ENCODE measurements around the gene MEF2B.
A peak's percentile ranks its signal among the peaks of the same experiment; 100 is the strongest.

The MEF2B gene

GRCh38 chr19:19133985-19134384 is 36.1 kb downstream of the MEF2B start:
- H3K9ac ChIP-seq (ENCODE audit: low read depth in 1 of 2, low read length in 2 of 2), result no peak overlapping the region
- H3K27me3 ChIP-seq (ENCODE audit: control insufficient read depth in 2 of 2, insufficient read depth in 2 of 2, low read length in 2 of 2), result no peaks in the 10 kb centered on the region
- H3K4me1 ChIP-seq (ENCODE audit: control insufficient read depth in 2 of 2, insufficient read depth in 2 of 2, low read length in 2 of 2), result peaks cover 7 to 10% of the 10 kb centered on the region in 2 donors
- peaks cover 0 to 4% of the 10 kb centered on the region in 2 donors for H3K9me3 ChIP-seq (ENCODE audit: control insufficient read depth in 2 of 2, low read length in 2 of 2)
- no peak overlapping the region for H3K4me3 ChIP-seq (ENCODE audit: low read length in 2 of 2)
- H3K36me3 ChIP-seq (ENCODE audit: control insufficient read depth in 2 of 2, insufficient read depth in 2 of 2, low read length in 2 of 2), result peaks cover 4% of the 10 kb centered on the region in 2 donors
- H3K27ac ChIP-seq (ENCODE audit: low read depth in 2 of 2, low read length in 2 of 2), result no peak overlapping the region

- H3K4me1 ChIP-seq (ENCODE audit: control insufficient read depth in 2 of 2, insufficient read depth in 2 of 2, low read length in 2 of 2), result peaks cover 6 to 8% of the 10 kb centered on the region in 2 donors
- no peak overlapping the region for H3K4me3 ChIP-seq (ENCODE audit: low read length in 2 of 2)
- H3K27ac ChIP-seq (ENCODE audit: low read depth in 2 of 2, low read length in 2 of 2), result no peak overlapping the region
- H3K9ac ChIP-seq (ENCODE audit: low read depth in 1 of 2, low read length in 2 of 2), result no peak overlapping the region
- H3K27me3 ChIP-seq (ENCODE audit: control insufficient read depth in 2 of 2, insufficient read depth in 2 of 2, low read length in 2 of 2), result no peaks in the 10 kb centered on the region
- H3K36me3 ChIP-seq (ENCODE audit: control insufficient read depth in 2 of 2, insufficient read depth in 2 of 2, low read length in 2 of 2), result peaks cover 4% of the 10 kb centered on the region in 2 donors
- H3K9me3 ChIP-seq (ENCODE audit: control insufficient read depth in 2 of 2, low read length in 2 of 2), result peaks cover 0 to 4% of the 10 kb centered on the region in 2 donors
These were observed 37.2 kb downstream of the MEF2B start for GRCh38 chr19:19132912-19133311.

DNA sequence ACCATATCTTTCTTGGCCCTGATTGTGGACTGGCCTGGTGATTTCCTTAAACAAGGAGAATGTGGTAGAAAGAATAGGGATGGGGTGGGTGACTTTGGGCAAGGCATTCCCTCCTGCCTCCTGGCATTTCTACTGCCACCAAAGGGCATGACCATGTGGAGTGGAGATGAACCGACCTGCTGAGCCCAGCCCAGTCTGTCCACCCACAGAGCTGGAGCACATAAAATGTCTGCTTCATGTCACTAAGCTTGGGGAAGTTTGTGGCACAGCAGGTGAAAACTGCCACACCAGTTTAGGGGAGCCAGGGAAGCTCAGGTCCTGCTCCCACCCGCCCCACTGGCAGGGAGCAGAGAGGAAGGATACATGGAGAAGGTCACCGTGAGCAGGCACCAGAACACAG is 38.1 kb downstream of the MEF2B start:
- Histone ChIP-seq H3K4me1 (ENCODE audit: control insufficient read depth in 2 of 2, insufficient read depth in 2 of 2, low read length in 2 of 2) (peaks cover 0 to under 1% of the 10 kb centered on the region in 2 donors), H3K36me3 (ENCODE audit: control insufficient read depth in 2 of 2, insufficient read depth in 2 of 2, low read length in 2 of 2) (peaks cover 4% of the 10 kb centered on the region in 2 donors), H3K27me3 (ENCODE audit: control insufficient read depth in 2 of 2, insufficient read depth in 2 of 2, low read length in 2 of 2) (no peaks in the 10 kb centered on the region), H3K9me3 (ENCODE audit: control insufficient read depth in 2 of 2, low read length in 2 of 2) (peaks cover 0 to 4% of the 10 kb centered on the region in 2 donors), H3K9ac (ENCODE audit: low read depth in 1 of 2, low read length in 2 of 2) (no peak overlapping the region), H3K4me3 (ENCODE audit: low read length in 2 of 2) (no peak overlapping the region), H3K27ac (ENCODE audit: low read depth in 2 of 2, low read length in 2 of 2) (no peak overlapping the region)

GRCh38 chr19:19126102-19126501 is 44.0 kb downstream of the MEF2B start:
- H3K4me3 ChIP-seq (ENCODE audit: low read length in 2 of 2), result no peak overlapping the region
- H3K9ac ChIP-seq (ENCODE audit: low read depth in 1 of 2, low read length in 2 of 2), result no peak overlapping the region
- H3K27ac ChIP-seq (ENCODE audit: low read depth in 2 of 2, low read length in 2 of 2), result no peak overlapping the region
- H3K36me3 ChIP-seq (ENCODE audit: control insufficient read depth in 2 of 2, insufficient read depth in 2 of 2, low read length in 2 of 2), result peaks cover 0 to 4% of the 10 kb centered on the region in 2 donors
- H3K4me1 ChIP-seq (ENCODE audit: control insufficient read depth in 2 of 2, insufficient read depth in 2 of 2, low read length in 2 of 2), result no peaks in the 10 kb centered on the region
- no peaks in the 10 kb centered on the region for H3K9me3 ChIP-seq (ENCODE audit: control insufficient read depth in 2 of 2, low read length in 2 of 2)
- no peaks in the 10 kb centered on the region for H3K27me3 ChIP-seq (ENCODE audit: control insufficient read depth in 2 of 2, insufficient read depth in 2 of 2, low read length in 2 of 2)

DNA sequence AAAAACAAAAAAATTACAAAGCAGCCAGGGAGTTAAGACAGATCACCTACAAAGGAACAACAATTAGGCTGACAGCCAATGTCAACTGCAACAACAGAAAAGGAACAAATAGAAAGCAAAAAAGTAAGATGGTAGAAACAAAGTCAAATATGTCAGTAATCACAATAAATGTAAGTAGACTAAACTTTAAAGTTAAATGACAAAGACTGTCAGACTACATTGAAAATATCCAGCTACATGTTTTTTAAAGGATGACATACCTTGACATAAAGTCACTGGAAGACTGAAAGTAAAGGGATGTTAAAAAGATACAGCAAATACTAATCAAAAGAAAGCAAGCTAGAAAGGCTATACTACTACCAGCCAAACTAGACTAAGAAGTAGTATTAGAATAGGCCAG is 46.7 kb downstream of the MEF2B start:
- Histone ChIP-seq H3K27ac (ENCODE audit: low read depth in 2 of 2, low read length in 2 of 2) (no peak overlapping the region), H3K9ac (ENCODE audit: low read depth in 1 of 2, low read length in 2 of 2) (no peak overlapping the region), H3K4me3 (ENCODE audit: low read length in 2 of 2) (no peak overlapping the region), H3K27me3 (ENCODE audit: control insufficient read depth in 2 of 2, insufficient read depth in 2 of 2, low read length in 2 of 2) (no peaks in the 10 kb centered on the region), H3K9me3 (ENCODE audit: control insufficient read depth in 2 of 2, low read length in 2 of 2) (no peaks in the 10 kb centered on the region), H3K36me3 (ENCODE audit: control insufficient read depth in 2 of 2, insufficient read depth in 2 of 2, low read length in 2 of 2) (peaks cover 0 to 4% of the 10 kb centered on the region in 2 donors), H3K4me1 (ENCODE audit: control insufficient read depth in 2 of 2, insufficient read depth in 2 of 2, low read length in 2 of 2) (no peaks in the 10 kb centered on the region)

DNA sequence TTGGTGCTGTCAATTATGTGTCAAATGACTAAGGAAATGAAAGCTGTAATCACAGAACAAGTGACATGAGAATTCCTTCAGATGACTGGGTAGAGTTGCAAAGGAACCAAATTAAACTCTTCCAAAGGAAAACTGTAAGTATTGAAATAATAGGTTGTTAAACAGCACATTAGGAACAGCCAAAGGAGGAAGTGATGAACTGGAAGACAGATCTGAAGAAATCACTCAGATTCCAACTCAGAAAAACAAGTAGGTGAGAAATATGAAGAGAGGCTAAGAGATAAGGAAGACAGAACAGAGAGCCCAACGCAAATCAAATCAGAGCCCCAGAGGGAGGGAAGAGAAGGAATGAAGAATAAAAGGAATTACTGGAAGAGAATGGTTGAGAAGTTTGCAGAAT is 47.2 kb downstream of the MEF2B start:
- Histone ChIP-seq H3K27ac (ENCODE audit: low read depth in 2 of 2, low read length in 2 of 2) (no peak overlapping the region), H3K27me3 (ENCODE audit: control insufficient read depth in 2 of 2, insufficient read depth in 2 of 2, low read length in 2 of 2) (no peaks in the 10 kb centered on the region), H3K4me1 (ENCODE audit: control insufficient read depth in 2 of 2, insufficient read depth in 2 of 2, low read length in 2 of 2) (no peaks in the 10 kb centered on the region), H3K9ac (ENCODE audit: low read depth in 1 of 2, low read length in 2 of 2) (no peak overlapping the region), H3K4me3 (ENCODE audit: low read length in 2 of 2) (no peak overlapping the region), H3K36me3 (ENCODE audit: control insufficient read depth in 2 of 2, insufficient read depth in 2 of 2, low read length in 2 of 2) (peaks cover 0 to 4% of the 10 kb centered on the region in 2 donors), H3K9me3 (ENCODE audit: control insufficient read depth in 2 of 2, low read length in 2 of 2) (no peaks in the 10 kb centered on the region)

- H3K9me3 ChIP-seq (ENCODE audit: control insufficient read depth in 2 of 2, low read length in 2 of 2), result no peaks in the 10 kb centered on the region
- H3K4me1 ChIP-seq (ENCODE audit: control insufficient read depth in 2 of 2, insufficient read depth in 2 of 2, low read length in 2 of 2), result no peaks in the 10 kb centered on the region
- no peak overlapping the region for H3K27ac ChIP-seq (ENCODE audit: low read depth in 2 of 2, low read length in 2 of 2)
- H3K9ac ChIP-seq (ENCODE audit: low read depth in 1 of 2, low read length in 2 of 2), result no peak overlapping the region
- peaks cover 0 to 4% of the 10 kb centered on the region in 2 donors for H3K36me3 ChIP-seq (ENCODE audit: control insufficient read depth in 2 of 2, insufficient read depth in 2 of 2, low read length in 2 of 2)
- H3K4me3 ChIP-seq (ENCODE audit: low read length in 2 of 2), result no peak overlapping the region
- no peaks in the 10 kb centered on the region for H3K27me3 ChIP-seq (ENCODE audit: control insufficient read depth in 2 of 2, insufficient read depth in 2 of 2, low read length in 2 of 2)
These were observed 48.7 kb downstream of the MEF2B start for GRCh38 chr19:19121371-19121770.

GRCh38 chr19:19120308-19121231 is 49.5 kb downstream of the MEF2B start:
- Histone ChIP-seq H3K9me3 (ENCODE audit: control insufficient read depth in 2 of 2, low read length in 2 of 2) (no peaks in the 10 kb centered on the region), H3K36me3 (ENCODE audit: control insufficient read depth in 2 of 2, insufficient read depth in 2 of 2, low read length in 2 of 2) (peaks cover 0 to 4% of the 10 kb centered on the region in 2 donors), H3K4me1 (ENCODE audit: control insufficient read depth in 2 of 2, insufficient read depth in 2 of 2, low read length in 2 of 2) (no peaks in the 10 kb centered on the region), H3K27me3 (ENCODE audit: control insufficient read depth in 2 of 2, insufficient read depth in 2 of 2, low read length in 2 of 2) (no peaks in the 10 kb centered on the region), H3K4me3 (ENCODE audit: low read length in 2 of 2) (peak overlapping the region; percentile 38 to 56), H3K9ac (ENCODE audit: low read depth in 1 of 2, low read length in 2 of 2) (no peak overlapping the region), H3K27ac (ENCODE audit: low read depth in 2 of 2, low read length in 2 of 2) (no peak overlapping the region)

GRCh38 chr19:19119325-19120237 is 50.5 kb downstream of the MEF2B start:
- peaks cover 0 to 4% of the 10 kb centered on the region in 2 donors for H3K36me3 ChIP-seq (ENCODE audit: control insufficient read depth in 2 of 2, insufficient read depth in 2 of 2, low read length in 2 of 2)
- no peak overlapping the region for H3K9ac ChIP-seq (ENCODE audit: low read depth in 1 of 2, low read length in 2 of 2)
- no peaks in the 10 kb centered on the region for H3K27me3 ChIP-seq (ENCODE audit: control insufficient read depth in 2 of 2, insufficient read depth in 2 of 2, low read length in 2 of 2)
- no peaks in the 10 kb centered on the region for H3K9me3 ChIP-seq (ENCODE audit: control insufficient read depth in 2 of 2, low read length in 2 of 2)
- no peak overlapping the region for H3K27ac ChIP-seq (ENCODE audit: low read depth in 2 of 2, low read length in 2 of 2)
- H3K4me1 ChIP-seq (ENCODE audit: control insufficient read depth in 2 of 2, insufficient read depth in 2 of 2, low read length in 2 of 2), result no peaks in the 10 kb centered on the region
- no peak overlapping the region for H3K4me3 ChIP-seq (ENCODE audit: low read length in 2 of 2)

DNA sequence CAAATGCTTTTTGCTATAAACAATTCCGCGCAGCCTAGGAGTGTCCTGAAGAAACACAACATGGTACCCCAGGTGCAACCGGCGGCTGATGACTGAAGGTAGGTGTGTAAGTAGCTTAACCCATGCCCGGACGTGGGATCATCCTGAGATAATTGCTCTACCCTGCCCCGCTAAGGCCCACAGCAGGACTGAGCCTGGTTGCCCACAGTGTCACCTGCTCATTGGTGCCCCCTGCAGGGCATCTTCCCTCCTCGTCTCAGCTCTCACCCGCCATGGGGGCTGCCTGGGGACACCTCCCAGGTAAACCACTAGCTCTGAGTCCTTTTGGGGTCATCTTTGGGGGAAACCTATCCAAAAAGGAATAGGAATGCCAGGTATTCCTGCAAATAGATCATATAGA is 54.1 kb downstream of the MEF2B start:
- no peaks in the 10 kb centered on the region for H3K36me3 ChIP-seq (ENCODE audit: control insufficient read depth in 2 of 2, insufficient read depth in 2 of 2, low read length in 2 of 2)
- no peaks in the 10 kb centered on the region for H3K4me1 ChIP-seq (ENCODE audit: control insufficient read depth in 2 of 2, insufficient read depth in 2 of 2, low read length in 2 of 2)
- no peak overlapping the region for H3K27ac ChIP-seq (ENCODE audit: low read depth in 2 of 2, low read length in 2 of 2)
- H3K9ac ChIP-seq (ENCODE audit: low read depth in 1 of 2, low read length in 2 of 2), result no peak overlapping the region
- H3K27me3 ChIP-seq (ENCODE audit: control insufficient read depth in 2 of 2, insufficient read depth in 2 of 2, low read length in 2 of 2), result no peaks in the 10 kb centered on the region
- no peak overlapping the region for H3K4me3 ChIP-seq (ENCODE audit: low read length in 2 of 2)
- H3K9me3 ChIP-seq (ENCODE audit: control insufficient read depth in 2 of 2, low read length in 2 of 2), result no peaks in the 10 kb centered on the region

Data from mucosa of rectum (tissue), 2 donors.